ENCODE data around the gene TNXB. TPM values are rescaled to one million over a fixed set of nuclear protein-coding genes. Genes with fewer than 3 reads are reported as not detected.
A peak's percentile ranks its signal among the peaks of the same experiment; 100 is the strongest.

Gene TNXB
- total and polyA plus RNA-seq, 9 of the 15 experiments (the other 6 are each of a cell fraction or from before 2014, with no cell fraction given), result 0.14 to 28.1 (median 12.4) TPM

GRCh38 chr6:32153564-32154513, 44.7 kb upstream of the TNXB start, which contains the start of gene PPT2 (continued):
- peak; percentile 94 for TF ChIP-seq ZNF740 (CRISPR knock-in tag; IDR thresholded peaks at IDR 0.05)
- TF ChIP-seq ZNF740 (tag; IDR thresholded peaks at IDR 0.05), result no peak
- TF ChIP-seq ESRRA (IDR thresholded peaks at IDR 0.05; ENCODE audit: borderline replicate concordance, low read depth), result no peak
- no peak for TF ChIP-seq ZNF143 (CRISPR knock-in tag; IDR thresholded peaks at IDR 0.05)
- no peak for TF ChIP-seq ZNF75A (CRISPR knock-in tag; IDR thresholded peaks at IDR 0.05)
- TF ChIP-seq E2F1 (CRISPR knock-in tag; IDR thresholded peaks at IDR 0.05), result no peak
- TF ChIP-seq FOXA1 (IDR thresholded peaks at IDR 0.05; ENCODE audit: borderline replicate concordance), result no peak
- TF ChIP-seq ZNF592 (IDR thresholded peaks at IDR 0.05), result peak; percentile 75
- no peak for TF ChIP-seq RBM34 (IDR thresholded peaks at IDR 0.05; ENCODE audit: borderline replicate concordance, insufficient read depth, low read length)
- no peak for TF ChIP-seq NCOA4 (IDR thresholded peaks at IDR 0.05; ENCODE audit: partially characterized antibody)
- TF ChIP-seq ZBTB34 (CRISPR knock-in tag; IDR thresholded peaks at IDR 0.05), result no peak
- TF ChIP-seq ZFP36 (IDR thresholded peaks at IDR 0.05; ENCODE audit: low read depth, low read length, partially characterized antibody), result peak; percentile 1
- TF ChIP-seq SIN3A (IDR thresholded peaks at IDR 0.05; ENCODE audit: borderline replicate concordance in 2 of 2, control insufficient read depth in 1 of 2, low read depth in 2 of 2, low read length in 2 of 2), result peak; percentile 83 to 91; a peak in 3 of 4 replicates
- TF ChIP-seq PTTG1 (tag; IDR thresholded peaks at IDR 0.05; ENCODE audit: low read depth), result no peak
- no peak; the same call in 1 of the 2 replicates for TF ChIP-seq NKRF (IDR thresholded peaks at IDR 0.05; ENCODE audit: borderline replicate concordance)
- no peak for TF ChIP-seq FOXJ3 (CRISPR knock-in tag; IDR thresholded peaks at IDR 0.05)

Measured in K562 (cell line).